HepG2 (cell line): ENCODE data around the gene CYP11A1. TPM values are rescaled to one million over a fixed set of nuclear protein-coding genes. Genes with fewer than 3 reads are reported as not detected.

Source experiments
- DPF2 ChIP-seq: sonication (generic); formaldehyde crosslinking; IDR thresholded peaks from 2 replicates; pipeline ENCODE4 v1.4.0; 2020; ENCODE audit warnings: mild to moderate bottlenecking, low read depth, missing genetic modification reagents, borderline replicate concordance
- FOXO4 ChIP-seq: sonication (generic); formaldehyde crosslinking; conservative IDR thresholded peaks from 2 replicates; pipeline ENCODE4 v1.8.1; 2023; ENCODE audit warnings: missing genetic modification reagents
- HIVEP1 ChIP-seq: sonication (generic); formaldehyde crosslinking; IDR thresholded peaks from 2 replicates; pipeline ENCODE4 v1.4.0; 2020; ENCODE audit warnings: mild to moderate bottlenecking, missing genetic modification reagents
- HMGXB4 ChIP-seq, 2 experiments: sonication (generic) in 1 of 2; formaldehyde crosslinking in 1 of 2; IDR thresholded peaks; 2 replicates each; pipeline versions ENCODE4 v1.4.0 to v1.6.1; 2018 to 2020; ENCODE audit warnings: missing genetic modification reagents in 2 of 2, borderline replicate concordance in 1 of 2, low read depth in 1 of 2, mild to moderate bottlenecking in 1 of 2, missing biosample characterization in 1 of 2
- HOXA7 ChIP-seq: sonication (generic); formaldehyde crosslinking; IDR thresholded peaks from 2 replicates; pipeline ENCODE4 v1.8.1; 2022; ENCODE audit warnings: mild to moderate bottlenecking, missing genetic modification reagents, moderate library complexity
- JARID2 ChIP-seq: sonication (generic); formaldehyde crosslinking; IDR thresholded peaks from 2 replicates; pipeline ENCODE4 v1.8.1; 2023; ENCODE audit warnings: missing genetic modification reagents, inconsistent platforms; ENCODE audit not compliant: insufficient replicate concordance
- KAT7 ChIP-seq: IDR thresholded peaks from 2 replicates; pipeline ENCODE4 v1.6.1; 2018; ENCODE audit warnings: borderline replicate concordance, missing compliant biosample characterization
- LBX2 ChIP-seq: sonication (generic); formaldehyde crosslinking; IDR thresholded peaks from 2 replicates; pipeline ENCODE4 v1.5.0; 2020; ENCODE audit warnings: missing genetic modification reagents, mild to moderate bottlenecking, borderline replicate concordance
- NR1H2 ChIP-seq: sonication (generic); formaldehyde crosslinking; IDR thresholded peaks from 2 replicates; pipeline ENCODE4 v1.8.1; 2022; ENCODE audit warnings: low read depth, missing genetic modification reagents, borderline replicate concordance
- TCF7L2 ChIP-seq: IDR thresholded peaks from 2 replicates; pipeline ENCODE4 v1.6.1; 2011; ENCODE audit warnings: mild to moderate bottlenecking, low read depth, low read length, moderate library complexity
- U2AF1 ChIP-seq: fragments of 200-400 bp; formaldehyde crosslinking; optimal IDR thresholded peaks from 2 replicates; pipeline ENCODE3; 2017; ENCODE audit warnings: mild to moderate bottlenecking, low read depth, low read length
- ZFP36 ChIP-seq: fragments of 150-350 bp; IDR thresholded peaks from 2 replicates; pipeline ENCODE4 v1.6.1; 2018; ENCODE audit warnings: borderline replicate concordance, low read length, low read depth; ENCODE audit not compliant: partially characterized antibody
- ZFP90 ChIP-seq: sonication (generic); formaldehyde crosslinking; IDR thresholded peaks from 2 replicates; pipeline ENCODE4 v1.8.0; 2022; ENCODE audit warnings: missing genetic modification reagents, mild to moderate bottlenecking, inconsistent platforms, borderline replicate concordance
- ZHX1 ChIP-seq: sonication (generic); formaldehyde crosslinking; IDR thresholded peaks from 2 replicates; pipeline ENCODE4 v1.8.1; 2022; ENCODE audit warnings: low read depth, mild to moderate bottlenecking, missing genetic modification reagents
- ZNF121 ChIP-seq: sonication (generic); formaldehyde crosslinking; IDR thresholded peaks from 2 replicates; pipeline ENCODE4 v1.5.0; 2020; ENCODE audit warnings: mild to moderate bottlenecking, missing genetic modification reagents
- ZNF263 ChIP-seq: sonication (generic); formaldehyde crosslinking; IDR thresholded peaks from 2 replicates; pipeline ENCODE4 v1.4.0; 2020; ENCODE audit warnings: missing genetic modification reagents
- ZNF460 ChIP-seq: sonication (generic); formaldehyde crosslinking; IDR thresholded peaks from 2 replicates; pipeline ENCODE4 v1.5.1; 2020; ENCODE audit warnings: missing genetic modification reagents, mild to moderate bottlenecking, borderline replicate concordance
- ZNF558 ChIP-seq: sonication (generic); formaldehyde crosslinking; IDR thresholded peaks from 2 replicates; pipeline ENCODE4 v1.9.0; 2022; ENCODE audit warnings: mild to moderate bottlenecking, missing genetic modification reagents, borderline replicate concordance
- ZNF562 ChIP-seq: sonication (generic); formaldehyde crosslinking; IDR thresholded peaks from 2 replicates; pipeline ENCODE4 v1.8.0; 2022; ENCODE audit warnings: missing genetic modification reagents, borderline replicate concordance
- ZNF577 ChIP-seq: sonication (generic); formaldehyde crosslinking; IDR thresholded peaks from 2 replicates; pipeline ENCODE4 v1.4.0; 2020; ENCODE audit warnings: mild to moderate bottlenecking, low read depth, missing genetic modification reagents, borderline replicate concordance
- ZNF652 ChIP-seq: IDR thresholded peaks from 2 replicates; pipeline ENCODE4 v1.6.1; 2016; ENCODE audit warnings: low read depth, borderline replicate concordance
- ZNF761 ChIP-seq: sonication (generic); formaldehyde crosslinking; conservative IDR thresholded peaks from 2 replicates; pipeline ENCODE4 v1.4.0; 2020; ENCODE audit warnings: mild to moderate bottlenecking, missing genetic modification reagents
- ZNF788 ChIP-seq: sonication (generic); formaldehyde crosslinking; IDR thresholded peaks from 2 replicates; pipeline ENCODE4 v1.5.0; 2020; ENCODE audit warnings: mild to moderate bottlenecking, missing genetic modification reagents, borderline replicate concordance
- polyA plus RNA-seq, 8 experiments: library from polyadenylated mRNA; depleted of rRNA in 3 of 8; stranded (reverse) in 7 of 8; unstranded in 1 of 8; fragments of >200 nt; fragmentation: Illumina TruSeq in 4 of 8; extraction: Trizol in 4 of 8; gene quantifications; 2 replicates each; pipeline versions ENCODE4 v1.2.1 to v1.2.3, GENCODE V29; 2011 to 2016; ENCODE audit warnings: low read depth in 4 of 8, missing spikeins in 1 of 8, mixed read lengths in 1 of 8; ENCODE audit not compliant: insufficient read depth in 1 of 8
- total RNA-seq, 5 experiments: library from RNA; depleted of rRNA; stranded (reverse); fragments of >200 nt; fragmentation: Illumina TruSeq; extraction: Trizol; gene quantifications; 2 replicates each; pipeline ENCODE4 v1.2.3, GENCODE V29; 2016; ENCODE audit warnings: low read depth in 1 of 5

CYP11A1 gene
- total and polyA plus RNA-seq, 2 of the 13 experiments (the other 11 are each of a cell fraction or from before 2014, with no cell fraction given), result 0.66 to 0.92 TPM

GRCh38 chr15:74382004-74382816 lies 14.8 kb upstream of the CYP11A1 start (continued):
- TF ChIP-seq ZHX1 (CRISPR knock-in tag) (no peak), ZFP36 (no peak), ZNF652 (no peak), ZNF761 (CRISPR knock-in tag) (no peak), ZNF577 (CRISPR knock-in tag) (no peak), ZNF460 (no peak), FOXO4 (CRISPR knock-in tag) (no peak), ZNF558 (CRISPR knock-in tag) (no peak), ZFP90 (CRISPR knock-in tag) (no peak), JARID2 (CRISPR knock-in tag) (no peak), ZNF263 (CRISPR knock-in tag) (peak; percentile 53; the same call in 1 of the 2 replicates), NR1H2 (no peak), HOXA7 (CRISPR knock-in tag) (no peak), TCF7L2 (no peak), LBX2 (CRISPR knock-in tag) (no peak), ZNF562 (no peak), HIVEP1 (no peak), DPF2 (no peak), U2AF1 (no peak), KAT7 (CRISPR knock-in tag) (no peak), HMGXB4 (CRISPR knock-in tag; IDR thresholded peaks at IDR 0.05; ENCODE audit: borderline replicate concordance in 1 of 2, low read depth in 1 of 2) (peak; percentile 59 to 82; a peak in 3 of 4 replicates), ZNF788 (CRISPR knock-in tag) (no peak), ZNF121 (CRISPR knock-in tag) (no peak)
